Measurements from ENCODE around the gene WNK2.

The WNK2 gene

GRCh38 chr9:93296889-93297480 is 113.0 kb downstream of the WNK2 start:
- DNase-seq: no peak

- DNase-seq: no peak
Measured at GRCh38 chr9:93297659-93298497, 113.9 kb downstream of the WNK2 start.

DNA sequence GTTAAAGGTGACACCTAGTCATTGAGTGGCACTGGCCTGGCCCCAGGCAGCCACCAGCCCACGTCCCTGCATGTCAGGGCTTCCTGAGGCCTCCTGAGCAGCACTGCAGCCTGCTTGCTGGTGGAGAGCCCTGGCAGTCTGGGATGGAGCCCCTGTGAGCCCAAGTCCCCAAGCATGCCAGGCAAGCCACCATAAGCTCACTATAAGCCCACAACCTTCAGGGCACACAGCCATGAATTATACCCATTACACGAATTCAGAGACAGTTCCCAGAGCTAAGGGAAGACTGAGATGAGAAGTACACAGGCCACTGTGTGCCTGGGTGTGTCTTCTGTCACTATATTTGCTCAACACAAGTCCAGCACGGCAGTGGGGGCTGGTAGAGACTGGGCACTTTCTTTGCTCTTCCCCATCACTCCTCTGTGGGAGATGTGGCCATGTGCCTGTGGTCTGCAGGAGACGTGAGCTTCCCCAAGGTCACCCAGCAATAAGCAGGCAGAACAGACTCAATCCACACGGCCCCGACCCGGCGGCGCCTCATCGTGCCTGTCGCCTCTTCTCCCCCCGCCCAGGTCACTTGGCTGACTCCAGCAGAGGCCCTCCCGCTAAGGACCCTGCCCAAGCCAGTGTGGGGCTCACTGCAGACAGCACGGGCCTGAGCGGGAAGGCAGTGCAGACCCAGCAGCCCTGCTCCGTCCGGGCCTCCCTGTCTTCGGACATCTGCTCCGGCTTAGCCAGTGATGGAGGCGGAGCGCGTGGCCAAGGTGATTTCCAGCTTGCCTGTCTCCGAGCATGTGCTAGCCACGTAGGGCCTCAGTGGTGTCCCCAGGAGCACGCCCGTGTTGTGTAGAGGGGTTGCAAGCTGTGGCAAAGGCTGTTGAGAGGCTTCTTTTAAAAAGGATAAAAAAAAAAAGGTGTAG is 114.8 kb downstream of the WNK2 start:
- DNase-seq: no peak

- no peak for DNase-seq
Measured at GRCh38 chr9:93299418-93300174, 115.7 kb downstream of the WNK2 start.

- no peak for DNase-seq
Measured at GRCh38 chr9:93300175-93300572, 116.2 kb downstream of the WNK2 start.

DNA sequence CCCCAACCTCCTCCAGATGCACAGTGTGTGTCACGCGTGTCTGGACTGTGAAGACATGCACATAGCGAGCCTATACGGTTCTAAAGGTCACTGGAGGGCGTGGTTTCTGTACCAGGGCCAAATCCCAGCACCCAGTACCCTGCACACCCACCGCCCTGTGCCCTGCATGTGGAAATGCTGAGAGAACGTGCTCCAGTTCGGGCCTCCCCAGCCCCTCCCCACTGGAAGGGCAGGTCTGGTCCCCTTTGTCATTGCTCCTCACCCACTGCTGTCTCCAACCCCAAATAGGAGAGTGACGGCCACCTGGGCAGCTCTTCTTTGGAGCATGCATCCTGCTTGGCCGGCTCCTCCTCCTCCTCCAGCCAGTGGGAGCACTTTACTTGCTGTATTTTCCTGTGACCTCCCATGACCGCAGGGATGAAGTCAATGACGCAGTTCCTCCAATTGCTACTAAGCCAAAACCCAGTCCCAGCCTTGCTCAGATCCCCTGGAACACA is 116.7 kb downstream of the WNK2 start:
- no peak for DNase-seq

GRCh38 chr9:93301291-93301811 is 117.4 kb downstream of the WNK2 start:
- no peak for DNase-seq

GRCh38 chr9:93301911-93302541 is 118.1 kb downstream of the WNK2 start:
- DNase-seq: no peak

DNA sequence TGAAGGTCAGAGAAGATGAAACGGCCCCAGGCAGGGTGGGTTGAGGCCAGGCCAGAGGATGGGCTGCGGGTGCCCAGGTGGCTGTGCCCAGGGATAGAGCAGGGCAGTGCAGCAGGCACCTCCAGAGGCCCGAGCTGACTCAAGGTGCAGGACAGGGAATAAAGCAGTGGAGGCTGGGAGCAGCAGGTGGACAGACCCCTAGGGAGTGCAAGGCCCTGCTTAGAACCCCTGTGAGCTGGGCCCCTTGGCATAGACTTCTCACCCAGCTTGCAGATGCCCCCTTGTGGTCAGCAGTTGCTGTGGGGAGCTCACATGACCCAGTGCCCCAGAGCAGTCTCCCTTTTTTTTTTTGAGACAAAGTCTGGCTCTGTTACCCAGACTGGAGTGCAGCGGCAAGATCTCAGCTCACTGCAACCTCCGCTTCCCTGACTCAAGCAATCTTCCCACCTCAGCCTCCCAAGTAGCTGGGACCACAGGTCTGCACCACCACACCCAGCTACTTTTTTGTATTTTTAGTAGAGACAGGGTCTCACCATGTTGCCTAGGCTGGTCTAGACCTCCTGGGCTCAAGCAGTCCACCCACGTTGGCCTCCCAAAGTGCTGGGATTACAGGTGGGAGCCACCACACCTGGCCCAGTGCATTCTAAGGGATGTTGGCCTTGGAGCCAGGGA is 118.8 kb downstream of the WNK2 start:
- DNase-seq: peak; percentile 26

- no peak for DNase-seq
Measured at GRCh38 chr9:93303258-93303771, 119.4 kb downstream of the WNK2 start.

DNA sequence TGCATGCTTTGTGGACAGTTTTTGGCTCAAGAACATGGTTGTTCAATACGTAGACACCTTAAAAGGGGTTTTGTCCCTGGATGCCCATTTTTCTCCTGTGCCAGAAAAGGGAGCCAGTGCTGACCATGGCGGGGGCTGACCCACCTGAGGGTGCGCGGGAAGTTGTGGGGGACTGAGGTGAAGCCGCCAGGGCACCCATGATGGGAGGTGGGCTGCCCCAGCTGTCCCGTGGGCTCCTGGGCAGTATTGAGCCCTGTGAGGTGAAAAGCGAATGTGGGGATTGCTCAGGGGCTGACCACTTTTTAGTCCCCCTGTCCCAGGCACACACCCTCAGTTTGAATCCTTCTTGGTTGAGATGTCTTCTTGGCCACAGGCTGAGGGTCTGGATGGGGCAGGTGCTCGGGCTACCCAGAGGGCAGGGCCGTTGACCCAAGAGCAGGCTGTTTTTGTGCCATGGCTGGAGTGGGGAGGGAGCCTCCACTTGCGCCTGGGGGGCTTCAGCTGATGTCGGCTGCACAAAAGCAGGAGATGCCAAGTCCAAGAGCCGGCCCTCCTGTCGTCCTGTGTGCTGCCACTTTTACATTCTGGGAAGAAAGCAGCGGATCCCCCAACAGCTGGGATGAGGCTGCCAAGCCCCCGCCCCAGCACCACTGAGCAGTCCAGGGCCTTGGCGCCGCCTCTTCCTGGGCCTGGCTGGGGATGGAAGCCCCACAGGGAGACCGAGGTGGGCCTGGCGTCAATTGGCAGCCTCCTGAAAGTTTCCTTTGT is 120.1 kb downstream of the WNK2 start:
- DNase-seq: no peak

- peak; percentile 21 for DNase-seq
Measured at GRCh38 chr9:93304574-93305496, 120.9 kb downstream of the WNK2 start.

GRCh38 chr9:93305497-93306020 is 121.6 kb downstream of the WNK2 start:
- DNase-seq: no peak

GRCh38 chr9:93306081-93306480 is 122.1 kb downstream of the WNK2 start:
- no peak for DNase-seq

DNA sequence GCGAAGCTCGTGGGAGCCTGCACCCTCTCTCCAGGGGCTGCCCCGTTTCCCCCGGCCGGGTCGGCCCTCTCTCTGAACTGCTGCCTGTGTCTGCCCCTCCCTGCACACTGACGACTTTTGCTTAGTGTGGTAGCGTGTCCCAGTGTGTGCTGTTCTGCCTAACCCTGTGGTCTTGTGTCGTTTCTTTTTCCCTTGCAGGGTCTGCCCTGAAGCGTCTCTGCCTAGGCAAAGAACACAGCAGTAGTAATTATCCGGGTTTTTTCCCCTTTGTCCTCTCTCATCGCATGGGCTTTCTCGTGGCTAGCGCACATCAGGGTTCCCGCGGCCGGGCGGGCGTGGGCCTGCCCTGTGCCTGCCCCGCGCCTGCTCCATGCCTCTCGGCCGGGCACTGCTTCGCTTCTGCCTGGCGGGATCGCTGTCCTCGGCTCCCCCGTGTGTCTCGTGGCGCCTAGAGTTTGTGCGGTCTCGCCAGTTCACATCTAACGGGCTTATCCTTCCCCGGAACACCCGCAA is 122.7 kb downstream of the WNK2 start:
- no peak for DNase-seq

DNA sequence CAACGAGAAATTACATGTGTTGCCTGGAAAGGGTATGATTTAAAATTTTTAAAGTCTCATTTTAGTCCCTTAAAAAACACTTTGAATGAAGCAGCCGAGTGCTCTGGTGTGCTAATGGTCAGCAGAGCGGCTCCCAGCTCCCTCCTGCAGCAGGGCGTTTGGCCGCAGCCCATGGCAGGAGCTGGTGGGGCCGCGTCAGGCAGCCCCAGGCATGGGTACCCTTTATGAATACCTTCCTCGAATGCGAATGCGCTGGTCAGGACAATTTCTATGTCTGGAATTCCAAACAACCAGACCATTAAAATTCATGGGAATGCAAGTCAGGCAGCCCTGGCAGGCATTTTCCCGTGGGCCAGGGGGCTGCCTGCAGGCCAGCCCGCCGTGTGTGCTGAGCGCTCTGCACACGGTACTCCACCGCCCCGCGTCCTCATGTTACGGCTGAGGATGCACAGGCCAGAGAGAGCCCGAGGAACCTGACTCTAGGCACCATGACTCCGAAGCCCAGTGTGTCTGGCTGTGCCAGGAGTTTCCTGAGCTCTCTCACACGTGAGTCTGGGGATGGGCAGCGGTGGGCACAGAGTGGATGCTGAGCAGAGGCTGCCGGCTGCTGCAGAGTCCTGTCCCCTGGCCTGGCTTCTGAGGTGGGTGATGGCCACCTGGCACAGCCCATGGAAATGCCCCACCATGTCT is 123.7 kb downstream of the WNK2 start:
- no peak for DNase-seq

GRCh38 chr9:93308158-93308602 is 124.2 kb downstream of the WNK2 start:
- DNase-seq: no peak
